GM18511 (cell line): ENCODE results near the gene GRWD1.

Experiments used
- ATAC-seq: cut with Tn5 transposase; IDR thresholded peaks from one replicate; pipeline ENCODE4 v1.9.1; 2021; ENCODE audit warnings: mild to moderate bottlenecking, moderate library complexity; ENCODE audit not compliant: unreplicated experiment

GRWD1 gene

DNA sequence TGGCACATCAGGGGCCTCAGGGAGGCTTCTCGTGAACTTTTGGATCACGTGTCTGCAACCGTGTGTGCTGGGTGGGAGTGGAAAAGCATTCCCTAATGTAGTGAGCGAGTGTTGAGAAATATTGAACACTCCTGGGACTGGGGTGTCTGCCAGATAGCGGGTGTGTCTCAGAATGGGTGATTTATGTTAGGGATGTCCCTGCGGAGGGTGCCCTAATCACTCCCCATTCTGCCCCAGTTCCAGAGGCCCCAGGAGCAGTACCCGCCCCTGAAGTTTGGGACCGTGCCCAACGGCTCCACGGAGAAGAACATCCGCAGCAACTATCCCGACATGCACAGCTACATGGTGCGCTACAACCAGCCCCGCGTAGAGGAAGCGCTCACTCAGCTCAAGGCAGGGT, 24.2 kb upstream of the GRWD1 start:
- no peak for ATAC-seq

DNA sequence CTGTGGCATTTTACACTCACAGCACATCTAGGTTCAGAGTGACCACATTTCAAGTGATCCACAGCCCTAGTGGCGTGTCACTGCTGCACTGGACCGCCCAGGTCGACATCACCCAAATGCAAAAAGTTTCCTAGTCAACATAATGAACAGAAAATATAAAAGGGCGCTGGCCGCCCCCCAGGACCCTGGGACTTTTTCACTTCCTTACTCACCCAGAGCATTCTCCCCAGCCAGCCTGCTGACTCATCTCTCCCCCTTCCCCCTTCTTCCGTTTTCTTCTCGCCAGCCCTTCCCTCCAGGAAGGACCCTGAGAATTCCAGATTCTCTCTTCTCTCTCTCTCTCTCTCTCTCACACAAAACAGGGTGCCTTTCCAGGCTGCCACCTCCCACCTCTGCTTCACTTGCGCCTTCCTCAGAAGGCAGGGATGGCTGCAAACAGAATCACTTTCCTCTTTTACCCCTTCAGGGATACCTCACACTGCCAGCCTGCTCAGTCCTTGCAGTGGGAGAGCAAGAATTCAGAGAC, 21.0 kb upstream of the GRWD1 start:
- ATAC-seq, result no peak

DNA sequence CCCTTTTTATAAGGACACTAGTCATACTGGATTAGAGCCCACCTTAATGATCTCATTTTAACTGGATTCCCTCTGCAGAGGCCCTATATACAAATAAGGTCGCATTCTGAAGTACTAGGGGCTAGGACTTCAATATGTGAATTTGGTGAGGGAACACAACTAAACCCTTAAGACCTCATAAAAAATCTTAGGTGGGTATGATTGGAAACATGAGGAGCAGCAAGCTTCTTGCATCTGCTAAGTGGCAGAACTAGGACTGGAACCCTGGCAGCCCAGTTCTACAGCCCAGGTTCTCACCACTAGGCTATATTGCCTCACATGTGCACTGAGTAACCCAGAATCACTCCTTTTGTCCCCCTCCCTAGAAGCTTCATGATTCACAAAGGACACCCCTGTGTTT, 17.1 kb upstream of the GRWD1 start:
- ATAC-seq, result no peak

- ATAC-seq, result no peak
Measured at GRCh38 chr19:48433337-48433736, 12.4 kb upstream of the GRWD1 start.

DNA sequence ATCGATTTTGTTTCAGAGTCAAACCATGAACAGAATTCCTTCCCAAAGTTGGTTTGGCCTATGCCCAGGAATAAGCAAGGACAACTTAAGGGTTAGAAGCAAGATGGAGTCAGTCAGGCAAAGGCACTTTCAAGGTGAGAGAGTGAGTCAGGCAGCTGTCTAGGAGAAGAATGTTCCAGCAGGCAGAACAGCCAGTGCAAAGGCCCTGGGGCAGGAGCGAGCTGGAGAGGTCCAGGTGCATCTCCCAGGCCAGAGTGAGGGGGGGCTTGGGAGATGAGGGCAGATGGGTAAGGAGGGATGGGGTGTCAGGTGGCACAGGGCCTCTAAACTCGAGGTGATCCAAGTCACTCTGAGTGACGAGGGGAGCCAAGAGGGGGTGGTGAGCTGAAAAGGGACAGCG, 9.2 kb upstream of the GRWD1 start:
- ATAC-seq, result no peak

DNA sequence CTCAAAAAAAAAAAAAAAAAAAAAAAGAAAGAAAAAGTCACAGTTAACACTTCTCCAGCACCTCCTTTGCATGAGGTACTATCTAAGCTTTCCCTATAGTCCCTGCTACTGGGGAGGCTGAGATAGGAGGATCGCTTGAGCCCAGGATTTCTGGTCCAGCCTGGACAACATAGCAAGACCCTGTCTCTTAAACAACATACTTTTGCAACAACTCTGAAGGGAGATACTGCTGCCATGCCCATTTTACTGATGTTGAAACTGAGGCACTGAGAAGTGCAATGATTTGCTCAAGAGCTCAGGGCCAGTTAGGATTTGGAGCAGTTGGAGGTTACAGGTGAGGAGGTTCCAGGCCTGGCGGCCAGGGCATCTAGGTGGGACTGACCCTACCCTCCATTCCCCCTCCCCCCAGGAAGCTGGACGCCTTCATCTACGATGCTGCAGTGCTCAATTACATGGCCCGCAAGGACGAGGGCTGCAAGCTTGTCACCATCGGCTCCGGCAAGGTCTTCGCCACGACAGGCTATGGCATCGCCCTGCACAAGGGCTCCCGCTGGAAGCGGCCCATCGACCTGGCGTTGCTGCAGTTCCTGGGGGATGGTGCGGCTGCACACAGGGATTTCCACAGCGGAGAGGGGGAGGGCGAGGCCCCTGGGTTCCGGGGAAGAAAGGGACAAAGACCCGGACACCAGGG, 4.3 kb upstream of the GRWD1 start:
- ATAC-seq, result no peak

GRCh38 chr19:48442116-48443035, 3.4 kb upstream of the GRWD1 start:
- ATAC-seq, result no peak

- ATAC-seq, result no peak
Measured at GRCh38 chr19:48443256-48443655, 2.5 kb upstream of the GRWD1 start.

- ATAC-seq, result no peak
Measured at GRCh38 chr19:48443731-48444128, 2.1 kb upstream of the GRWD1 start.

GRCh38 chr19:48444129-48444935, 1.5 kb upstream of the GRWD1 start:
- no peak for ATAC-seq

DNA sequence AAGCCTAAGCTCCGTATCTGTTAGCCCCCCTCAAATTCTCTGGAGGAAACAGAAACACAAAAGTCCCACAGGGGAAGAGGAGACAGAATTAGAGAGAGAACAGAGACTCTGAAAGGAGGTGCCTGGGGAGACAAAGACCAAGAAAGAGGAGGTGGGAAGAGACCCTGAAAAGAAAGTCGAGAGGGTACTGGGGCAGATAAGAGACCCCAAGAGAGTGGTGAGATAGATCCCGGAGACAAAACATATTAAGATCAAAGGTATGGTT, 915 bp upstream of the GRWD1 start:
- no peak for ATAC-seq

DNA sequence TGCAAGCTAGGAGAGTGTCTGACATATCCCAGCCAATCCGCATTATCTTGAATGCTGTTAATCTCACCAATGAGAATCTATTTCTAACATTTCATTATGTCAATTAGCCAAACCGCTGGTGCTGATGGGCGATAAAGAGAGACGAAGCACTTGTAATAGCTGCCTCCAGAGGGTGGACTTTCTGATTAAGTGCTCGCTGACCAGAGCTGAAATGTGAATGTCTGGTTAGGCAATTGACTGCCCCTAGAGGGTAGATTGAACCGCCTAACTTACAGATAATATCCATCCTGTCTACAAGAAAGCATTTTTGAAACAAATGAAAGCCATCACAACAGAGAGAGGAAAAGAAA, 552 bp upstream of the GRWD1 start:
- peak; percentile 49 for ATAC-seq

GRCh38 chr19:48446579-48446978, 796 bp downstream of the GRWD1 start:
- no peak for ATAC-seq

DNA sequence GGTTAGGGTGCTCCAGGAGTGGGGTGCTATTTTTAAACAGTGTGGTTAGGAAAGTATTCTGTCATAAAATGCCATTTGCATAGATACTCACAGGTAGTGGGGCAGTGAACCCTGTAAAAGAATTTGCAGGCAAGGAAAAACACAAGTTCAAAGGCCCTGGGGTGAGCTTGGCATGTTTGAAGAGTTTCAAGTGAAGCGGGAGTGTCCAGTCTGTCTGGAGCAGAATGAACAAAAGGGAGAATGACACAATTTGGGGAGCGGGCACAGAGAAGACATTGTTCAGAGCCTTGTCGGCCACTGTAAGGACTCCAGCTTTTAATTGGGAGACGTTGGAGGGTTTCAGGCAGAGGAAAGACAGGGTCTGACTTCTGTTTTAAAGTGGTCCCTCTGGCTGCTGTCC, 2.8 kb downstream of the GRWD1 start:
- no peak for ATAC-seq

GRCh38 chr19:48450441-48450840, 4.7 kb downstream of the GRWD1 start:
- no peak for ATAC-seq

DNA sequence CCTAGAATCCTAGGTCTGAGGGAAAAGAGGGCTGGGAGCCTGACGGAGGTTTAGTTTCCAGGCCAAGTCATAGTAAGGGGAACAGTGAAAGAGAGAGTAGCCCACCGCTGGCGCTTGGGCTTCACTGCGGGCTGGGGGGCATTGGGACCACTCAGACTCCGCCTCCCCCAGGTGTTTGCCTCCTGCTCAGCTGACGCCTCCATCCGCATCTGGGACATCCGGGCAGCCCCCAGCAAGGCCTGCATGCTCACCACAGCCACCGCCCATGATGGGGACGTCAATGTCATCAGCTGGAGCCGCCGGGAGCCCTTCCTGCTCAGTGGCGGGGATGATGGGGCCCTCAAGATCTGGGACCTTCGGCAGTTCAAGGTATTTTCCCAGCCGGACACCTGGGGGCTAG, 5.1 kb downstream of the GRWD1 start:
- no peak for ATAC-seq

DNA sequence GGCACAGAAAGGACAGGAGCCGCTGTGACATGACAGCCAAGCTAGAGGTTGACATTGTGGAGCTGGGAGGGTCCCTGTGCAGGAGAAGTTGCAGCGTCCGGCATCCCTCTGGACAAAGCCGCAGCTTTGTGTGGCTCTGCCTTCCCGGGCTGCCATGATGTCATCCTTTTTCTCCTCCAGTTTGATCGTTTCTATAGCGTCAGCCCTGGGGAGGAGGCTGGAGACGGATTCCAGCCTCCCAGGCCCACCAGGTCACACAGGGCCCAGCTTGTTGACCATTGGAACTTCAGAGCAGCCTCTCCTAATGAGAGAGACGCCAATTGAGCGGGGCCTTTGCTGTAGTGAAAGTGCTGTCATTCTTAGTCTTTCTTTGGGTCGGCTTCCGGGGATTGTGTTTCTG, 5.8 kb downstream of the GRWD1 start:
- no peak for ATAC-seq

DNA sequence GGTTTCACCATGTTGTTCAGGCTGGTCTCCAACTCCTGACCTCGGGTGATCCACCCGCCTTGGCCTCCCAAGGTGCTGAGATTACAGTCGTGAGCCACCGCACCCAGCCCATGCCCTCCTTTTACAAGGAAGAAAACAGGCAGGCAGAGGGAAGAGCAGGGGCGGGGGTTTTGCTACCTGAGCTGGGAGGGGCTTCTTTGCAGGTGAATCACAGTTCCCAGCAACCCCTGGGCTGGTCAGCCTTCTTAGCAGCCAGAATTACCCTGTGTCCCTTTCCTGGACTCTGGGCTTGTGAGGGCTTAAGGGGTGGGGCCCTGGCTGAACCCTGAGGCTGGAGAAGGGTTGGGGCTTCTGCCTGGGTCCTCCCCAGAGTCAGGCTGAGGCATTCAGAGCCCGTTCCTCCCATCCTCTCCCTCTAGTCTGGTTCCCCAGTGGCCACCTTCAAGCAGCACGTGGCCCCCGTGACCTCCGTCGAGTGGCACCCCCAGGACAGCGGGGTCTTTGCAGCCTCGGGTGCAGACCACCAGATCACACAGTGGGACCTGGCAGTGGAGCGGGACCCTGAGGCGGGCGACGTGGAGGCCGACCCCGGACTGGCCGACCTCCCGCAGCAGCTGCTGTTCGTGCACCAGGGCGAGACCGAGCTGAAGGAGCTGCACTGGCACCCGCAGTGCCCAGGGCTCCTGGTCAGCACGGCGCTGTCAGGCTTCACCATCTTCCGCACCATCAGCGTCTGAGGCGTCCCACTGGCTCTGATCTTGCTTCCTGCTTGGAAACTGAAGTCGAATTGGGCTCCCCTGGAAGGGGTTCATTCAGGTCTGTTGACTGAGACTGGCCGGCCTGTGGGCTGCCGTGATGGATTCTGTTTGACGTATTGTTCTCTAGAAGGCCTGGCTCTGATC, 6.8 kb downstream of the GRWD1 start:
- ATAC-seq, result no peak

- ATAC-seq, result no peak
Measured at GRCh38 chr19:48454150-48454730, 8.5 kb downstream of the GRWD1 start.

GRCh38 chr19:48455171-48455907, 9.6 kb downstream of the GRWD1 start, which contains the start of gene KCNJ14:
TSS of gene KCNJ14 (plus strand) at chr19:48455574. CDS start at chr19:48461725, 6,151 bp downstream.
- ATAC-seq, result no peak
